ENCODE data around the gene FTCD.
"Not testable (repeated sequence)": the region's sequence is repeated elsewhere in the genome, so short reads cannot be mapped to it uniquely, and the experiment has no call there.

The FTCD gene

DNA sequence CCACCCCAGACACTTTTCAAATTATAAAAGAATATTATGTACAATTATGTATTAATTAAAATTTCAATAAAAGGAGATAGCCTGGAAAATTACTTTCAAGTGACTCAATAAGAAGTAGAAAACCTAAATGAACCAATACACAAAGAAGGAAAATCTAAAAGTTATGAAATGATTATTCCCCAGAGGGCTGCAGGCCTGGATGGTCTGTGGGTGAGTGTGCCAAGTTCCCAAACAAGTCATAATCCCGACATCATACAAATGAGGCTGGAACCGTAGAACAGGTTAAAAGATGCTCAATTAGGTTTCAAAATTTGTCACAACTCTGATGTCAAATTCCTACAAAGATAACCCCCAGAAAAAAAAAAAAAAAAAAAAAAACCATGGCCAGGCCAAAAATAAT is 16.2 kb upstream of the FTCD start:
- DNase-seq, result no peak

DNA sequence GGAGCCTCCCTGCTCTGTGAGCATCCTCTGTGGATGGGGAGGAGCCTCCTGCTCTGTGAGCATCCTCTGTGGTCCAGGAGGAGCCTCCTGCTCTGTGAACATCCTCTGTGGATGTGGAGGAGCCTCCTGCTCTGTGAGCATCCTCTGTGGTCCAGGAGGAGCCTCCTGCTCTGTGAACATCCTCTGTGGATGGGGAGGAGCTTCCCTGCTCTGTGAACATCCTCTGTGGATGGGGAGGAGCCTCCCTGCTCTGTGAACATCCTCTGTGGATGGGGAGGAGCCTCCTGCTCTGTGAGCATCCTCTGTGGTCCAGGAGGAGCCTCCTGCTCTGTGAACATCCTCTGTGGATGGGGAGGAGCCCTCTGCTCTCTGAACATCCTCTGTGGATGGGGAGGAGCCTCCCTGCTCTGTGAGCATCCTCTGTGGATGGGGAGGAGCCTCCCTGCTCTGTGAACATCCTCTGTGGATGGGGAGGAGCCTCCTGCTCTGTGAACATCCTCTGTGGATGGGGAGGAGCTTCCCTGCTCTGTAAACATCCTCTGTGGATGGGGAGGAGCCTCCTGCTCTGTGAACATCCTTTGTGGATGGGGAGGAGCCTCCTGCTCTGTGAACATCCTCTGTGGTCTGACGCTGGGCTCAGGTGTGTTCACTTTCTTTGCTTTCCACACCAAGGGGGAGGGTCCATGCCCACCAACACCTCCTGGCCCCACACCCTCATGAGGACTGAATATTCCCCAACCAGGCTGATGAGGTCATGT is 15.2 kb upstream of the FTCD start:
- DNase-seq, result not testable (repeated sequence)

DNA sequence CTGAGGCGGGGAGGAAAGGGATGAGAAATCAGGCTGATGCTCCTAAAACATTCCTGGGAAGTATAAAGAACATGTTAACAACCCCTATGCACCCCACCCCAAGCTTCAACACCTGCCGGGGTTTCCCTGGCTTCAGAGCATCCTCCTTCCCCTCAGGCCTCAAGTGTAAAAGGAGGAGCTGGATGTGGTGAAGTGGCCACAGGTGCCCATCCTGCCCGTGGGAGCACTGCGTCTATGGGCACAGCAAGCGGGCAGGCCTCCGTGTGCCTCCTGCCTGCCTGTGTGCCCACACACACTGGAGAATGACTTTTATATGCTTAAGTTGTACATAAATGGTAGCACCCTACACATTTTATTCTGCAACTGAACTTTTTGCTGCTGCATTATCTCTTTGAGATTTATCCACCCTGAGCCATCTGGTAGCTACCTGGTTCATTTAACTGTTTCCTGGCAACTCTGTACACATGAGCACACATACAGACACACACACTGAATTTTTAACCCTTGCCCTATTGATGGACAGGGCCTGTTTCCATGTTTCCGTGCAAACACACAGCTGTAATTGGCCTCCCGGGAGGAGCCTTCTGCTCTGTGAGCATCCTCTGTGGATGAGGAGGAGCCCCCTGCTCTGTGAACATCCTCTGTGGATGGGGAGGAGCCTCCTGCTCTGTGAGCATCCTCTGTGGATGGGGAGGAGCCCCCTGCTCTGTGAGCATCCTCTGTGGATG is 13.4 kb upstream of the FTCD start:
- no peak for DNase-seq

DNA sequence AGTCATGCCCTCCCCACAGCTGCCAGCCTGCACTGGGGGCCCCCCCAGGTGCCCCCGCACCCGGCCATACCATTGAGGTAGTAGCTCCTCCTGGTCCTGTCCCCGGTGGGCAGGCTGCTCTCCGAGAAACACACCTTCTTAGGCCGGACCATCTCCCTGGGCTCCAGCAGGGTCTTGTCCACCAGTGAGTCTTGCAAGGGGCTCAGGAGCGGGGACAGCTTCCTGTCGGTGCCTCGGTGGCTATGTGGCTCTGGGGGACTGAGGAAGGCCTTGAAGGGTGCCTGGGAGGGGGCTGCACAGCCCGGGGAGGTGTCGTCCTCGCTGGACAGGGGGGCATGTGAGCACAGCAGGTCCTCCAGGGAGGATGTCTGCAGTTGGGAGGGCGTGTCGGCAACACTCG is 12.9 kb upstream of the FTCD start:
- no peak for DNase-seq

DNA sequence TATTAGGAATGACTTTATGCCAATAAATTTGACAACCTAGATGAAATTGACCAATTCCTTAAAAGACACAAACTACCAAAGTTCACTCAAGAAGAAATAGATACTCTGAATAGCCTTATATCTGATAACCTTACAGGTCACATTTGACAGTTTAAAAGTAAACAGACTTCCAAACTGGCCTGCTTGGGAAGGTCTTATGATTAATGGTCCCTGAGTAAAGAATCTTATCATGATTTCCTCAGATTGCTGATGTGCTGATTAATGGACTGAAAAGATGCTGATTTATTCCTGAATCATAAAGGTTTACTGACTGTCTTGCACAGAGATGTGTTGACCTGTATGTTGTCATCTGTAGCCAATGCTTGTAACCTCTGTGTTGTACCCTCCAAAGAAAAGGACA is 9.7 kb upstream of the FTCD start:
- no peak for DNase-seq

DNA sequence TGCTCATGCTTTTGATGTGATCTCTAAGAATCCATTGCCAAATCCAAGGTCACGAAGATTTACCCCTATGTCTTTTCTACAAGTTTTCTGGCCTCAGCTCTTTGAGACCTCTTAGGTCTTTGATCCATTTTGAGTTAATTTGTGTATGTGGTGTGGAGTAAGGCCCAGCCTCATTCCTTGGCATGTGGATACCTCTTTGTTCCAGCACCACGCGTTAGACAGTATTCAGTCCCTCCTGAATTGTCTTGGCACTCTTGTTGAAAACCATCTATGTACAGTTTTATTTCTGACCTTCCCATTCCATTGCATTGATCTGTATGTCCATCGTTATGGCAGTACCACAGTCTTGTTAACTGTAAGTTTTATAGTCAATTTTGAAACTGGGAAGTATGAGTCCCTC is 8.0 kb upstream of the FTCD start:
- DNase-seq, result no peak

DNA sequence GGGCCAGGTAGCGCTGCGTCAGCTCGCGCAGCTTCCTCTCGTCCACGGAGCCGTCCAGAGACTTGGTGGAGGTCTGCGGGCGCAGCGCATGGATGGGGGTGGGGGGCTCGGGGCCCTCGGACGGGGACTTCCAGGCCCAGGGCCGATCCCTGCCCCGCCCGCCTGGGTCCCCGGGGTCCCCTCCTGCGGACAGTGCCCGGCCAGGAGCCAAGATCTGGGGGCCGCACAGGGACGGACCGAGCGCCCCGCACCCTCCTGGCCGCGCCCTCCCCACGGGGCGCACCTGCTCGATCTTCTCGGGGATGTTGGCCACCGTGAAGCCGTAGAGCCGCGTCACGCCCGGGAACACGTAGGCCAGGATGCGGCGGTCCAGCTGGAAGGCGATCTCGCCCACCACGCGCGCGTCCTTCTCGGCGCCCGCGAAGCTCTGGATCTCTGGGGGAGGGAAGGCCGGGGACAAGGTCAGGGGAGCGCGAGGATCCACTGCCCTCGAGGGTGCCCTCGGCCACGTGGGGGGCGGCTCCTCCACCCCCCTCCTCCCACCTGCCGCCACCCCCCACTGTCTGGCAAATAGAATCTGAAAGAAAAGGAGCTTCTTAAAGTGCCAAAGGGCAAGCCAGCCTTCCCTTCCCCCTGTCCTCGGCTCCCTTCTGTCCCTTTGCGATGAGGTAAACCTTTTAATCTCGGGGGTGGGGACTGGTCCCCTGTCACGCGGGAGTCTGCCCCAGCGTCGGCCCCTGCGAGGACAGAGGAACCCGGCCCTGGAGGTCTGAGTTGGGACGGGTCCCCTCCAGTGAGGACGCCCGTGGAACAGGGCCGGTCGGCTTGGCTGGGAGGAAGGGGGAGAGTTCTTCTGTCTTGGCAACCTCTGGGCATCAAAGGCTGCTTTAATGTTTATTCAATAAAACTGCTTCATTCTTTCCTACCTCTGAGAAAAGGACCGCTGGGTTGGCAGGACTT is 6.5 kb upstream of the FTCD start:
- DNase-seq, result no peak

DNA sequence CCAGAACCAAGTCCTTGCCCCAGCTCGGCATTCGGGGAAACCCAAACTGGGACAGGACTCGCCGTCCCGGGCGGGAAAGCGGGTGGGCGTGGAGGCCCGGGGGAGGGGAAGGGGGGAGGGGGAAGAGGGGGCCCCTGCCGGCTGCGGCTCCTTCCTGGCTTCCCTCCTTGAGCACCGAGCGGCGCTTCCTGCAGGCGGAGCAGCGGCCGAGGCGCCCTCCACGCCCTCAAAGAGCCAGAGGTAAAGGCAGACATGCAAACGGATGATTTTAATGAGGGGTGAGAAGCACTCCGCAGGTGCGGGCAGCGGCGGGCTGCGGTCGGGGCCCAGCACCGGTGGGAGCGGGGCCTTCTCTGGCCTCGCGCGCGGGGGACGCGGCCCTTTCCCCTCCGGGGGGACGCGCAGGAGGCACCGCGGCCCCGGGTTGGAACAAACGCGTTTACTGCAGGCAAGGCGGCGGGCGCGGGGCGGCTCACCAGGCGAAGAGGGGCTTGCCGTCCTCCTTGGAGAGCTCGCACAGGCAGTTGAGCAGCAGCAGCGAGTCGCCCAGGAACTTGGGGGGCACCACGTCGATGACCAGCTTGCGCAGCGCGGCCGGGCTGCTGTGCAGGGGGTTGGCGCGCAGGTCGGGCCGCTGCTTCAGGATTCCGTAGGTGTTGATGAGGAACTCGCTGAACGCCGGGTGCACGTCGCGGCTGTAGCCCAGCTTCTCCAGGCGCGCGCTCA is 5.7 kb upstream of the FTCD start:
- DNase-seq, result no peak

DNA sequence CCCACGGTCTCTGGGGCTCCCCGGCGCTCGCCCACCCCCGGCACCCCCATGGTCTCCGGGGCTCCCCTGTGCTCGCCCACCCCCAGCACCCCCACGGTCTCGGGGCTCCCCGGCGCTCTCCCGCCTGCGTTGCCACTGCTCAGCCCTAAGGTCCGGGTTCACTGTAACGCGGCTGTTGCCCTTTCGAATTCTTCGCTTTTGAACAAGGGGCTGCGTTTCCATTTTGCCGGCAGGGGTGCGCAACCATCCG is 5.2 kb upstream of the FTCD start:
- DNase-seq, result no peak

DNA sequence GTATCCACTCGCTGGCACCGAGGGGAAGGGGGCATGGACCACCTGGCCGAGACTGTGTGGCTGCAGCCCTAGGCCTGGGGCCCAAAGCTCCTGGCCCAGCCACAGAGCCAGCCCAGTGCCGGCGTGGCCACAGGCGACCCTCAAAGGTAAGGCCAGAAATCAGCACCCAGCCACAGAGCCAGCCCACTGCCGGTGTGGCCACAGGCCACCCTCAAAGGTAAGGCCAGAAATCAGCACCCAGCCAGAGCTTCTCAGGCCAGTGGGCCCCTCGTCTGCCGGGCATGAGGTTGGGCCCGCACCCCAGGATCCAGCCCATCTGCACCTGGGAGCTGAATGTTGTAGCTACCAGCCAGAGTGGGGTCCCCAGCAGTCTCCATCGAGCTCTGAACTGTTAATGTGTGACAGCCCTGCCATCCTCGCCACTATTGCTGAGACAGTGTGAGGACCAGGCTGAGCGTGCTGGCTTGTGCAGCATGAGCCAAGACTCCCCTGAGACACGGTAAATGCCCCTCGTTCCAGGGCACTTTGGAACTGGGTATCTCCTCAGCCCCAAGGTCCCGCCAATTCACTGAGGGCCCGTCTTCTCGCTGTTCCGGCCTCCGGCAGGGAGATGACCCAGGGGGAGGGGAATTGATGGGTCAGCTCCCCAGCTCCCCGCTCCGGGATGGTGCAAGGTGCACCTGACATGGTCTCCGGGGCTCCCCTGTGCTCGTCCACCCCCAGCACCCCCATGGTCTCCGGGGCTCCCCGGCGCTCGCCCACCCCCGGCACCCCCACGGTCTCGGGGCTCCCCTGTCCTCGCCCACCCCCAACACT is 4.7 kb upstream of the FTCD start:
- DNase-seq, result no peak

DNA sequence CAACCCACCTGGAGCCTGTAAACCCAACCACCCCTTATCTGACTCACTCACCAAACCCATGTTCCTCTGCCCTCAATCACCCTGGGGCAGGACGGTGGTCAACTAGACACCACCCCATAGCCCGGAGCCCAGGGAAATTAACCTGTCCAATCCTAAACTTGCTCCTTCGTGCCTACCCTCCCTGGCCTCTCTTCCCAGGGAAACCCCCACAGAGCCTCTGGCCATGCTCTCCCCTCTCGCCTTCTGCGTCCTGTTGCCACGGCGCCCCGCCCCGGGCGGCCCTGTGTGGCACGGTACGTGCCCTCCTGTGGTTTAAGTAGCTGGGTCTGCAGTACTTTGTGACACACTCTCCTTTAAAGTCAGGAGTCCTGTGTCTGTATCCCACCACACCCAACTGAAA is 4.0 kb upstream of the FTCD start:
- DNase-seq, result no peak

DNA sequence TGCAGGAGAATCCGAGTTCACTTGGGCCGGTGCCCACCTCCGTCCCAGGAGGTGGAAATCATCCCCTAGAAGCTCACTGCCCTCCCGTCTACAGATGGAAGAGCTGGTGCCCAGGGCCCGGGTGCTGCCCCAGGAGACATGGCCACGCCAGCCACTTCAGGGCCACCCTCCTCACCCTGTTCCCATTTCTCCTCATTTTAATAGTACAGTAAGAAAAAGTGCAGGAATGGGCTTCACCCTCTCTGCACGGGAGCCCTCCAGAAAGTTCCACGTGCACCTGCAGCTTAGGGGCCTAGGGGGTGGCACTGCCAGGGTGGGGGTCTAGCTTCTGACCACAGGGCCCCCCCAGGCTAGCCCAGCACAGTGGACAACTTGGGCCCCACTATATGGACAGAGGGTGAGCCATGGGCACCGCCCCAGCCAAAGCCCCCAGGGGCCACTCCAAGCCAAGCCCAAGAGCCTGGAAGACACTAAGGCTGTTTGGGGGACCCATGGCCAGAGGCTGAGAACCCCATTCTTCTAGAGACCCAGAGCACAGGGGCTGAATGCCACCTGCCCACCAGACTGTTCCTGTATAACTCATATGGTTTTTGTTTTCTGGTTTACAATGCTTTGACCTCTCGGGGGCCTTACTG is 3.4 kb upstream of the FTCD start:
- no peak for DNase-seq

DNA sequence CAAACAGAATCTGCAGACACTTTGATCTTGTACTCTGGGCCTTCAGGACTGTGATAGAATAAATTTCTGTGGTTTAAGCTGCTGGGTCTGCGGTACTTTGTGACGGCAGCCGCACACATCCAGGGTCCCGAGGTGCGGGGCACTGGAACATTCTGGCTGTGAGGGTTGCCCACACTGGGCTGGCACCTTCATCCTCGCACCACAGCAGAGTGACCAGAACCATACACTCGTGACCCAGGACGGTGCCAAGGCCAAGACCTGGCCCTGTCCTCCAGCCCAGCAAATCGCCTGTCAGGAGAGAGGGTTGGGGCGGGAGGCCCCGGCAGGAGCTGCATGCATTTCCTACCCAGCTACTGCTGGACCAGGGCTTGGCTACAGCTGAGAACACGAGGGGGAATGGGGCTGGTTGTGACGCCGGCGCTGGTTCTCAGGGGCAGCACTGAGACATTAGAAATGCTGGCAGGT is 2.6 kb upstream of the FTCD start:
- no peak for DNase-seq

DNA sequence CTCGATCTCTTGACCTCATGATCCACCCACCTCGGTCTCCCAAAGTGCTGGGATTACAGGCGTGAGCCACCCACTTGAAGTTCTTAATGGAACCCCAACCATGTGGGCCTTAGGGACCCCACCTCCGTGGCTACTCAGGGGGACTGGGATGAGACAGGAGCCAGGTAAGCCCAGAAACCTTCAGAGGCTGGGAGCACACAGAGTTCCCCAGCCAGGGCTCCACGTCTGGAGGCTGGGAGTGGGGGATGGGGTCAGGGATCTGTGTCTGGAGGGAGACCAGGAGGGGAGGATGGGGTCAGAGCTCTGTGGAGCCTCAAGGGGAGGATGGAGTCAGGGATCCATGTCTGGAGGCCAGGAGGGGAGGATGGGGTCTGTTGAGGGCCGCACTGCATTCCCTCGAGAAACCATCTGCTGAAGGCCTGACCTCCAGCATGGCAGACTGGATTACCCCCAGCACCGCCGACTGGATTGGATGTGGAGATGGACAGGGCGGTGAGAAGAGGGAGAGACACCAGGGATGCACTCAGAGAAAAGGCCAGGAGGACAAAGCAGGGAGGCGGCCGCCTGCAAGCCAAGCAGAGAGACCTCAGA is 2.1 kb upstream of the FTCD start:
- DNase-seq, result no peak

DNA sequence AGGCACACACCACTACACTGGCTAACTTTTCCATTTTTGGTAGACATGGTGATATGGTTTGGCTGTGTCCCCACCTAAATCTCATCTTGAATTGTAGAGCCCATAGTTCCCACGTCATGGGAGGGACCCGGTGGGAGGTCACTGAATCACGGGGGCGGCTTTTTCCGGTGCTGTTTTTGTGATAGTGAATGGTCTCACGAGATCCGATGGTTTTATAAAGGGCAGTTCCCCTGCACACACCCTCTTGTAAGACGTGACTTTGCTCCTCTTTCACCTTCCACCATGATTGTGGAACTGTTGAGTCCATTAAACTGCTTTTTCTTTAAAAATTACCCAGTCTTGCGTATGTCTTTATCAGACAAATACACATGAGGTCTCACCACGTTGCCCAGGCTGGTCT is 1.3 kb upstream of the FTCD start:
- no peak for DNase-seq

DNA sequence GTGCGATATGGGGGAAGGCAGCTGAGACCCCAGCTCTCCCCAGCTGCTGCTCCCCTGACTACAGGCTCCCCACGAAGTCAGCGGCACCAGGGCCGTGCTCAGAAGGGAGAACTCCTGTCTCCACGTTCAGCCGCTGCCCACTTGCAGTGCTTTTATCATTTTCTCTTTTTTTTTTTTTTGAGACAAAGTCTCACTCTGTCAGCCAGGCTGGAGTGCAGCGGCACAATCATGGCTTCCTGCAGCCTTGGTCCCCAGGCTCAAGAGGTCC is 933 bp upstream of the FTCD start:
- DNase-seq, result no peak

DNA sequence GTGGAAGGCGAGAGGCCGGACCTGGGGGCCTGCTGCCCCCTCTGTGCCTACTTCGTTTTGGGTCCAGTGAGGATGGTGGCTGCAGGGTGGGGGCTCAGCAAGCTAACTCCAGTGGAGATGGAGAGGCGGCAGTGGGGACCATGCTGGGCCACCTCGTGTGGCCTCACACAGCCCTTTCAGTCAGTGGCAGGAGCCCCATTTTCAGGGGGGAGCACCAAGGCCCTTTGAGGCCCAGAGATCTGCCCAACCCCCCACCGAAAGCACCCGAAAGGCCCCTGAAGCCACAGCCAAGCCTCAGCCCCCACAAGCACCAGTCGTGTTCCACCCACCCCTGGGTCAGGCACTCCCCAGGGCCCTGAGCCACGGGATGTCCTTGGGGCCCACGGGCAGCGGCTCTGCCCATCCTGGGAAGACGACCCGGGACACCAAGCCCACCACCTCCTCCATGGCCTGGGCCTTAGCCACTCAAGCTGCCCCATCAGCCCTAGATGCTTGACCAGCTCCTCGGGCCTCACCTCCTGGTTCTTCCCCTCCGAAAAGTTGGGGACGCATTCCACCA is 345 bp downstream of the FTCD start:
- DNase-seq, result no peak

DNA sequence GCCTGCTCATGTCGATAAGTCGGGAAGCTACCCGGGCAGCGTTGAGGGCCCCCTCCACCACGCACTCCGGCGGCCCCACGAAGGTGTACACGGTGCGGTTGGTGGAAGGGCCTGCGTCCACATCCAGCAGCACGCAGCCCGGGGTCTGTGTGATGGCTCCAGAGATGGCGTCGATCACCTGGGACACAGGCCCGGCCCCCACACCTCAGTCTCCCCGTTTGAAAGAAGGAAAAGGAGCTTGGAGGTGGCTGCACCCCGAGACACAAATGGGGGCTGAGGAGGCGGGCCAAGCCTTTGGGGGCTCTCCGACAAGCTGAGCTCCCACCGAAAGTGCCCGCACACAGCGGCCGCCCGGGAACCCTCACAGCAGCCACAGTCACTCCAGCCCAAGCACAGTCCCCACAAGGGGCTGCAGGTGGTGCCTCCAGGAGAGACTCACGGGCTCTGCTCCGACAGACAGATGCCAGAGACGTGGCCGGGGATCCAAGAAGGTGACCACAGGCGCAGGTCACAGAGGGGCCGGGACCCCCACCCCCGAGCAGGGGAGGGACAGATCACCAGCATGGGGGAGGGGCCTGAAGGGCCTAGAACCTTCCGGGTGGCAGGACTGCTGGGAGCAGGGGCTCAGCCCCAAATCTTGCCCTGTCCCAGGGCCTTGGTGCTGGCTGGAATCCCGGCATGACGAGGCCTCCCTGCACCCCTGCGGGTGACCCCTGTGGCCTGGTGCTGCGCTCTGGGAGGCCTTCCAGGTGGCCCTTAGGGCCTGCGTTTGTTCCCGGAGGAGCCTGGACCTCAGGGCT is 1.0 kb downstream of the FTCD start:
- no peak for DNase-seq

DNA sequence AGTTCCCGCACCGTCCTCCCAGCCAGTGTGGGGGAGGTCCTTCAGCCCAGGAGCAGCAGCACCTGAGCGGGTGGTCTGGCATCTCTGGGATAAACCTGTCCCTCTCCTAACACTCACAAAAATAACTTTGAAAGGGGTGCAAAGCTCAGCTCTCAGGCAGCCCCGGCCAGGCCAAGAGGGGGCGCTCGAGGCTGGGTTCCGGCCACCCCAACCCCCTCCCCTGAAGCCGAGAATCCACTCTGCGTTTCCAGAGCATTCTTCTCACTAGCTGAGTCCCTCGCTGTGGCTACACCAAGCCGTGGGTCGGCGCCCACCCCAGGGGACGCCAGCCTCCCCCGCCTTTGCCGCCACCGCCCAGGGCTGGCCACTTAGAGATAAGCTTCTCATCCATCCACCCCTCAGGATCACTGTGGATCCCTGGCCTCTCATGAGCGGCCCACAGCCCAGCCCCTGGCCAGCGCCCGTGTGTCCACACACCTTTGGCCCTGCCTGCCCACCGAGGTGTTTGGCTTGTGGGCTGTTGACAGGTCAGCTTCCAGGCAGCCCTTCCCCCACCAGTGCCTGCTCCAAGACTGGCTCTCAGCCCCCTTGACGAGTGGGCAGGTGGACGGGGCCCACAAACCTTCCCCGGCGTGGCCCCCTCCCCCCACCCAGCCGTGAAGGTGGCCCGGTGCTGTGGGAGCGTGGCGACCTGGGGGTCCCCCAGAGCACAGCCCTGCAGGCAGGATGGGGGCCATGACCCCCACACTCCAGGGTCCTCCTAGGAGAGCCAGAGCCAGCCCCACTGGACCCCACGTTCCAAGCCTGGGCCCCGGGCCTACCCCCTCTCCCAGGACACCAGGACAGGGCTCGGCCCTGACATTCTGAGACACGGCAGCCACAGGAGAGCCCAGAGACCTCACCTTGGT is 1.9 kb downstream of the FTCD start:
- DNase-seq, result no peak
